Right kidney (tissue), 1 donor: ENCODE results near the gene LST1.

Source experiments
- DNase-seq: peaks from one replicate; pipeline ENCODE4 v3.0.0-alpha.2; 2016

Gene LST1

GRCh38 chr6:31620586-31621319, 34.7 kb downstream of the LST1 start, which contains the start of gene PRRC2A:
Gene PRRC2A (plus strand): TSS chr6:31620715. CDS start chr6:31622790, 2,075 bp downstream.
- DNase-seq, result peak; percentile 85

DNA sequence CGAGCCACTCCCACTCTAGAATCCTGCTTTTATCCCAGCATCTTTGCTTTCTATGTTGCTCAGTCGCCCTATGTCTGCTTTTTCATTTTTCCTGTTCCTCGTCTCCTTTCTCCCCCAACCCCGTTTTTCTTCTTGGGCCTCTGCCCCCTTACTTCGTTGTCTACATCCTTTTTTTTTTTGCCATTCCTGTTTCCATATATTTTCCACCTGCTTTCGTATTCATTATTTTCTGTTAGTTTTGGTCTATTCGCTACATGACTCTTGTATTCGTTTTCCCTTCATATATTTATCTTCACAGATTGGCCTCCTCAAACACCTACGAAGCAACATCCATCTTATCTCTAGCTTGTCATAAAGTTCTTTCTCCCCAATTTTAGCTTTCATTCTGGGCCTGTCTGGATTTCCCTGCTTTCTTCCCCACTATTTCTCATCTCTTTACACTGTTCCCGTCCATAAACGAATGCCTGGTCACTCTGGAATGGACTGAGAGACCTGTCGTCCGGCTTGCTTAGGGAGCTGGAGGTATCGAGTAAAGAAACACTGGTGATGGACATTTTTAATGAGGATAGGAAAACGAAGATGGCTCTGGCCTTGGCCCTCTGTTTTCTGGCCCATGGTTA, 35.4 kb downstream of the LST1 start:
- no peak for DNase-seq

- no peak for DNase-seq
These were observed 35.9 kb downstream of the LST1 start for GRCh38 chr6:31621991-31622390.

- no peak for DNase-seq
These were observed 36.6 kb downstream of the LST1 start for GRCh38 chr6:31622684-31623091.

DNA sequence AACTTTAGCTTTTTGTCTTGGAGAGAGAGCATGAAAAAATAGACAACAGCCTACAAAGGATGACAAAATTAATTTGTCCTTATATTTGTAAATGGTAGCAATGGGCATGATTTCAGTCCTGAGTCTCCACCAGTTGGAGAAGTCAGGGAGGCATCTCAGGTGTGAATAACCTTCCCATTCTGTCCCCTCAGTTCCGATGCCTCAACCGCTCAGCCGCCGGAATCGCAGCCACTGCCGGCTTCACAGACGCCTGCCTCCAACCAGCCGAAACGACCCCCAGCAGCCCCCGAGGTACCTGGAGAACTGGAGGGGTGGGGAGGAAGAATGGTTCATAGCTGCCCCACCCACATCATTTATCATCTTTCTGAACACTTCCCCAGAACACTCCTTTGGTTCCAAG, 38.0 kb downstream of the LST1 start:
- no peak for DNase-seq

DNA sequence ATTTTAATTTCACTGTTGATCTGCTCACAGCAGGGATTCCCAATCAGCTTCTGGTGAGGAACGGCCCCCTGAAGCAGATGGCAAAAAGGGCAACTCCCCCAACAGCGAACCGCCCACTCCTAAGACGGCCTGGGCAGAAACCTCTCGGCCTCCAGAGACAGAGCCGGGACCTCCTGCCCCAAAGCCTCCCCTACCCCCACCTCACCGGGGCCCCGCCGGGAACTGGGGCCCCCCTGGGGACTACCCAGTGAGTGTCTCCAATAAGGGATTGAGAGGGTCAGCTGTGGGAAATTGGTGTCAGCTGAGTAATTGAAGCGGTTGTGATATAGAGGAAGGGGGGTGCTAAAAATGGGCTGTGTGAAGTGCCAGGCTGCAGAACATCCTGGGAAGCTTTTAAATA, 40.9 kb downstream of the LST1 start:
- no peak for DNase-seq

GRCh38 chr6:31627690-31628287, 41.7 kb downstream of the LST1 start:
- DNase-seq, result no peak

GRCh38 chr6:31629014-31629413, 42.9 kb downstream of the LST1 start:
- no peak for DNase-seq

DNA sequence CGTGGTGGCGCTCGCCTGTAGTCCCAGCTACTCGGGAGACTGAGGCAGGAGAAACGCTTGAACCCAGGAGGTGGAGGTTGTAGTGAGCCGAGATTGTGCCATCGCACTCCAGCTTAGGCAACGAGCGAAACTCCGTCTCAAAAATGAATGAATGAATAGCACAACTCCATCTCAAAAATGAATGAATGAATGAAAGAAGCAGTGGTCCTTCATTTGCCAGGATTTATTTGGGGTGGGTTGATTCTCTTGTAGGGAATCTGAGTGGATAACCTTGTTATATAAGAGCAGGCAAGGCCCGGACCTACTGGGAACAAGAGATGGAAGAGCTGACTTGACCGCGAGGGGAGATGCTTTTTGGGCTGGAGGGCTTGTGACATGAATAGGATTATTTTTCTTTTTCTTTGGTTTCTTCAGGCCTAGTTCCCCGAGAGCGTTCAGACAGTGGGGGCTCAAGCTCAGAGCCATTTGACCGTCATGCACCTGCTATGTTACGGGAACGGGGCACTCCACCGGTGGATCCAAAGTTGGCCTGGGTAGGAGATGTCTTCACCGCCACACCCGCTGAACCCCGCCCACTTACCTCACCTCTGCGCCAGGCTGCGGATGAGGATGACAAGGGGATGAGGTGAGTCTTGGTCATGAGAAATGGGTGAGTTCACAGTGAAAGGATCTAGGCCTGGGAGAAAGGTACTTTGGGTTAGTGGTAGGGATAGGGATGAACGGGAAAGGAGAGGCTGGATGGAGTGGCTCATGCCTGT, 44.3 kb downstream of the LST1 start:
- no peak for DNase-seq

DNA sequence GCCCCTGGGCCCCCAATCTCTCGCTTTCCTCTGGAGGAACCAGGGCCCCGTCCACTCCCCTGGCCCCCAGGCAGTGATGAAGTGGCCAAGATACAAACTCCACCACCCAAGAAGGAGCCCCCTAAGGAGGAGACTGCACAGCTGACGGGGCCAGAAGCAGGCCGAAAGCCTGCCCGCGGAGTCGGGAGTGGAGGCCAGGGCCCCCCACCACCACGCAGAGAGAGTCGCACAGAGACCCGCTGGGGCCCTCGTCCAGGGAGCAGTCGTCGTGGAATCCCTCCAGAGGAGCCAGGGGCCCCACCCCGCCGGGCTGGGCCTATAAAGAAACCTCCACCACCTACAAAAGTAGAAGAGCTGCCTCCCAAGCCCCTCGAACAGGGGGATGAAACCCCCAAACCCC, 45.1 kb downstream of the LST1 start:
- DNase-seq, result no peak

GRCh38 chr6:31631681-31632278, 45.7 kb downstream of the LST1 start:
- DNase-seq, result no peak

GRCh38 chr6:31632279-31632946, 46.3 kb downstream of the LST1 start:
- no peak for DNase-seq

DNA sequence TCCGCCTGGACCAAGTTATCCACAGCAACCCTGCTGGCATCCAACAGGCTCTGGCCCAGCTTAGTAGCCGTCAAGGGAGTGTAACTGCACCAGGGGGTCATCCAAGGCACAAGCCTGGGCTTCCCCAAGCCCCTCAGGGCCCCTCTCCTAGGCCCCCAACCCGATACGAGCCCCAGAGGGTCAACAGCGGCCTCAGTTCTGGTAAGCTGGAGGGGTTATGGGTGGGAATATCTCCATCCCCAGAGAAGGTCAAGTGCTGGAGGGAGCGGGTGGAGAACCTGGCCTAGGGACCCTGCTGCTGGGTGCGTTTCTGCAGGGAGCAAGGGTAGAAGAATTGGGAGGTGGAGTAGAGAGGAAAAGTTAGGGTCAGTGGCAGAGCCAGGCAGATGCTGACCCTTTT, 47.4 kb downstream of the LST1 start:
- DNase-seq, result no peak

GRCh38 chr6:31634131-31634530, 48.1 kb downstream of the LST1 start:
- no peak for DNase-seq

- DNase-seq, result no peak
These were observed 49.0 kb downstream of the LST1 start for GRCh38 chr6:31634969-31635575.

- no peak for DNase-seq
These were observed 50.9 kb downstream of the LST1 start for GRCh38 chr6:31636698-31637596.
